ENCODE results near the gene SHLD2.
"Not testable (repeated sequence)": the region's sequence is repeated elsewhere in the genome, so short reads cannot be mapped to it uniquely, and the experiment has no call there.

SHLD2 gene

GRCh38 chr10:87157821-87158220 lies 62.8 kb downstream of the SHLD2 start:
- not testable (repeated sequence) for H3K27me3 ChIP-seq (ENCODE audit: insufficient read depth, low read depth); H2AFZ ChIP-seq (ENCODE audit: low read depth); H3K27ac ChIP-seq; H3K4me1 ChIP-seq (ENCODE audit: low read depth, poor library complexity, severe bottlenecking); H3K9ac ChIP-seq; H3K36me3 ChIP-seq (ENCODE audit: insufficient read depth); H3K4me3 ChIP-seq (IDR thresholded peaks at IDR 0.05; ENCODE audit: insufficient read depth, low read depth, low read length); H3K79me2 ChIP-seq (ENCODE audit: insufficient read depth, low read depth); H3K4me2 ChIP-seq; H4K20me1 ChIP-seq (ENCODE audit: insufficient read depth)

GRCh38 chr10:87162703-87163293 lies 67.8 kb downstream of the SHLD2 start:
- not testable (repeated sequence) for H3K9ac ChIP-seq; H2AFZ ChIP-seq (ENCODE audit: low read depth); H3K4me2 ChIP-seq; H3K27me3 ChIP-seq (ENCODE audit: insufficient read depth, low read depth); H3K4me3 ChIP-seq (IDR thresholded peaks at IDR 0.05; ENCODE audit: insufficient read depth, low read depth, low read length); H4K20me1 ChIP-seq (ENCODE audit: insufficient read depth); H3K27ac ChIP-seq; H3K36me3 ChIP-seq (ENCODE audit: insufficient read depth); H3K79me2 ChIP-seq (ENCODE audit: insufficient read depth, low read depth); H3K4me1 ChIP-seq (ENCODE audit: low read depth, poor library complexity, severe bottlenecking)

GRCh38 chr10:87163414-87163813 lies 68.4 kb downstream of the SHLD2 start:
- H2AFZ ChIP-seq (ENCODE audit: low read depth); H3K27me3 ChIP-seq (ENCODE audit: insufficient read depth, low read depth); H3K4me2 ChIP-seq; H3K4me1 ChIP-seq (ENCODE audit: low read depth, poor library complexity, severe bottlenecking); H3K36me3 ChIP-seq (ENCODE audit: insufficient read depth); H3K4me3 ChIP-seq (IDR thresholded peaks at IDR 0.05; ENCODE audit: insufficient read depth, low read depth, low read length); H4K20me1 ChIP-seq (ENCODE audit: insufficient read depth); H3K27ac ChIP-seq; H3K79me2 ChIP-seq (ENCODE audit: insufficient read depth, low read depth); H3K9ac ChIP-seq: not testable (repeated sequence)

GRCh38 chr10:87169857-87170256 lies 74.9 kb downstream of the SHLD2 start:
- not testable (repeated sequence) for H3K4me1 ChIP-seq (ENCODE audit: low read depth, poor library complexity, severe bottlenecking); H3K79me2 ChIP-seq (ENCODE audit: insufficient read depth, low read depth); H3K36me3 ChIP-seq (ENCODE audit: insufficient read depth); H3K4me3 ChIP-seq (IDR thresholded peaks at IDR 0.05; ENCODE audit: insufficient read depth, low read depth, low read length); H2AFZ ChIP-seq (ENCODE audit: low read depth); H3K27ac ChIP-seq; H4K20me1 ChIP-seq (ENCODE audit: insufficient read depth); H3K9ac ChIP-seq; H3K27me3 ChIP-seq (ENCODE audit: insufficient read depth, low read depth); H3K4me2 ChIP-seq

- H3K27me3 ChIP-seq (ENCODE audit: insufficient read depth, low read depth); H3K36me3 ChIP-seq (ENCODE audit: insufficient read depth); H2AFZ ChIP-seq (ENCODE audit: low read depth); H3K4me1 ChIP-seq (ENCODE audit: low read depth, poor library complexity, severe bottlenecking); H3K79me2 ChIP-seq (ENCODE audit: insufficient read depth, low read depth); H4K20me1 ChIP-seq (ENCODE audit: insufficient read depth); H3K4me3 ChIP-seq (IDR thresholded peaks at IDR 0.05; ENCODE audit: insufficient read depth, low read depth, low read length); H3K9ac ChIP-seq; H3K27ac ChIP-seq; H3K4me2 ChIP-seq: not testable (repeated sequence)
Measured at GRCh38 chr10:87170705-87171104, 75.7 kb downstream of the SHLD2 start.

GRCh38 chr10:87171670-87172069 lies 76.7 kb downstream of the SHLD2 start:
- not testable (repeated sequence) for H3K4me2 ChIP-seq

GRCh38 chr10:87172178-87172577 lies 77.2 kb downstream of the SHLD2 start:
- not testable (repeated sequence) for H3K27ac ChIP-seq; H3K4me3 ChIP-seq (IDR thresholded peaks at IDR 0.05; ENCODE audit: insufficient read depth, low read depth, low read length); H3K79me2 ChIP-seq (ENCODE audit: insufficient read depth, low read depth)

More at GRCh38 chr10:87171670-87172069, 76.7 kb downstream of the SHLD2 start:
- not testable (repeated sequence) for H3K9ac ChIP-seq; H2AFZ ChIP-seq (ENCODE audit: low read depth); H4K20me1 ChIP-seq (ENCODE audit: insufficient read depth); H3K4me3 ChIP-seq (IDR thresholded peaks at IDR 0.05; ENCODE audit: insufficient read depth, low read depth, low read length); H3K27ac ChIP-seq; H3K4me1 ChIP-seq (ENCODE audit: low read depth, poor library complexity, severe bottlenecking); H3K27me3 ChIP-seq (ENCODE audit: insufficient read depth, low read depth); H3K36me3 ChIP-seq (ENCODE audit: insufficient read depth); H3K79me2 ChIP-seq (ENCODE audit: insufficient read depth, low read depth)

GRCh38 chr10:87177587-87177986 lies 82.6 kb downstream of the SHLD2 start:
- not testable (repeated sequence) for H3K36me3 ChIP-seq (ENCODE audit: insufficient read depth); H3K4me1 ChIP-seq (ENCODE audit: low read depth, poor library complexity, severe bottlenecking); H3K79me2 ChIP-seq (ENCODE audit: insufficient read depth, low read depth); H2AFZ ChIP-seq (ENCODE audit: low read depth); H4K20me1 ChIP-seq (ENCODE audit: insufficient read depth); H3K4me3 ChIP-seq (IDR thresholded peaks at IDR 0.05; ENCODE audit: insufficient read depth, low read depth, low read length); H3K9ac ChIP-seq; H3K27me3 ChIP-seq (ENCODE audit: insufficient read depth, low read depth); H3K27ac ChIP-seq; H3K4me2 ChIP-seq

More at GRCh38 chr10:87172178-87172577, 77.2 kb downstream of the SHLD2 start:
- not testable (repeated sequence) for H3K4me2 ChIP-seq; H3K4me1 ChIP-seq (ENCODE audit: low read depth, poor library complexity, severe bottlenecking); H2AFZ ChIP-seq (ENCODE audit: low read depth); H3K9ac ChIP-seq; H4K20me1 ChIP-seq (ENCODE audit: insufficient read depth); H3K27me3 ChIP-seq (ENCODE audit: insufficient read depth, low read depth); H3K36me3 ChIP-seq (ENCODE audit: insufficient read depth)

- H3K27me3 ChIP-seq (ENCODE audit: insufficient read depth, low read depth); H3K79me2 ChIP-seq (ENCODE audit: insufficient read depth, low read depth); H2AFZ ChIP-seq (ENCODE audit: low read depth); H4K20me1 ChIP-seq (ENCODE audit: insufficient read depth); H3K4me2 ChIP-seq; H3K36me3 ChIP-seq (ENCODE audit: insufficient read depth); H3K9ac ChIP-seq; H3K4me1 ChIP-seq (ENCODE audit: low read depth, poor library complexity, severe bottlenecking); H3K27ac ChIP-seq; H3K4me3 ChIP-seq (IDR thresholded peaks at IDR 0.05; ENCODE audit: insufficient read depth, low read depth, low read length): not testable (repeated sequence)
Measured at GRCh38 chr10:87184421-87184820, 89.4 kb downstream of the SHLD2 start.

- not testable (repeated sequence) for H3K4me2 ChIP-seq; H3K27me3 ChIP-seq (ENCODE audit: insufficient read depth, low read depth); H3K36me3 ChIP-seq (ENCODE audit: insufficient read depth); H3K79me2 ChIP-seq (ENCODE audit: insufficient read depth, low read depth); H2AFZ ChIP-seq (ENCODE audit: low read depth); H3K27ac ChIP-seq; H3K4me1 ChIP-seq (ENCODE audit: low read depth, poor library complexity, severe bottlenecking); H3K4me3 ChIP-seq (IDR thresholded peaks at IDR 0.05; ENCODE audit: insufficient read depth, low read depth, low read length); H3K9ac ChIP-seq; H4K20me1 ChIP-seq (ENCODE audit: insufficient read depth)
Measured at GRCh38 chr10:87186016-87186415, 91.0 kb downstream of the SHLD2 start.

- H3K4me3 ChIP-seq (IDR thresholded peaks at IDR 0.05; ENCODE audit: insufficient read depth, low read depth, low read length); H3K27me3 ChIP-seq (ENCODE audit: insufficient read depth, low read depth); H2AFZ ChIP-seq (ENCODE audit: low read depth); H3K27ac ChIP-seq; H3K4me2 ChIP-seq; H3K79me2 ChIP-seq (ENCODE audit: insufficient read depth, low read depth); H3K4me1 ChIP-seq (ENCODE audit: low read depth, poor library complexity, severe bottlenecking); H4K20me1 ChIP-seq (ENCODE audit: insufficient read depth); H3K9ac ChIP-seq; H3K36me3 ChIP-seq (ENCODE audit: insufficient read depth): not testable (repeated sequence)
Measured at GRCh38 chr10:87187573-87187972, 92.6 kb downstream of the SHLD2 start.

All from KMS-11 (cell line).